Anterior cingulate cortex (tissue), 58 donors: Measurements from ENCODE around the gene PYGO2.
"Not testable (repeated sequence)": the region's sequence is repeated elsewhere in the genome, so short reads cannot be mapped to it uniquely, and the experiment has no call there.

Experiments
- DNase-seq, 58 donors: peaks; one replicate each; lab custom pipeline; 2025; lab: John Stamatoyannopoulos, UW

PYGO2 gene

DNA sequence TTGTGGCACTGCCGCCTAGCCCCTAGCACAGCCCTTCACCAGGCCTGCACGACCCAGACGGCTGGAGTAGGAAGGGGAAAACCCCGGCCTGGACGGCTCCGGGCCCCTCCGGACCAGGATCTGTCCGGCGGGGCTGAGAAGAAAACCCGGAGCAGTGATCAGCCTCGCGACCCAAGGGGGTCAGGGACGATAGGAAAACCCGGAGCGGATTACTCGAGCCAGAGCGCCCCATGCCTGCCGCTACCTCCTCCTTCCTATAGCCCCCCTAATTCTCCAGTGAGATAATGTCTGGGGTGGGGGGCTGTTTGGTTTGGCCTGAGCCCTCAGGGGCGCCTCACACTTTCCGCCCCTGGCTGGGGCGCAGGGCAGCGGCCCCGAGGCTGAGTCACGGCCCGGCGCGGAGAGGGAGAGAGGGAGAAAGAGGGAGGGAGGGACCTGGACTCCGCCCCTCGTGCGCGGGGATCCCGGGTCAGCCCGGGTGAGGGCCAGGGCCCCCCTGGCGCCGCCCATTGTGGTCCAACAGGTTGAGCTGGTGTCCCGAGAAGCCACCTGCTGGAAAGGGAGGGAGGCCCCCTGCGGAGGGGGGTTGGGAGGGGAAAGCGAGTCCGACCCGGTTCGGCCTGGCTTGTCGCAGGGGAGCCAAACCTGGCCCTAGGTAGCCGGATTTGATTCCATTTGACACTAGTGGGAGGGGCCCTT is 39.3 kb upstream of the PYGO2 start:
- DNase-seq, result peak in 57 of 58 donors; percentile 46 to 94 (median 82)

DNA sequence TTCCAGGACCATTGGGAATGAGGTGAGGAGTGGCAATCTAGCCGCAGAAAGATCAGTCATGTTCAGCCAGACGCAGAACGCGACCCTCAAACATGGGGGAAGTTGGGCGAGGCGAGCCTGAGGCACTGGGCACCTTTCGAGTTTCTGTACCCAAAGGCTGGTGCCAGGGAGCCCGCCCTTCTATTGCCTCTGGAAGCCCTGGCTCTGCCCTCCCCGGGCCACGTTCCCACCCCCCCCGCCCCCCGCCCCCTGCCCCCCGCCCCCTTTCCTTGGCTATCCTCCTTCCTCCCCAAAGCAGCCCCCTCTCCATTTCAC is 38.8 kb upstream of the PYGO2 start:
- peak in 17 of 58 donors; percentile 41 to 72 (median 57) for DNase-seq

DNA sequence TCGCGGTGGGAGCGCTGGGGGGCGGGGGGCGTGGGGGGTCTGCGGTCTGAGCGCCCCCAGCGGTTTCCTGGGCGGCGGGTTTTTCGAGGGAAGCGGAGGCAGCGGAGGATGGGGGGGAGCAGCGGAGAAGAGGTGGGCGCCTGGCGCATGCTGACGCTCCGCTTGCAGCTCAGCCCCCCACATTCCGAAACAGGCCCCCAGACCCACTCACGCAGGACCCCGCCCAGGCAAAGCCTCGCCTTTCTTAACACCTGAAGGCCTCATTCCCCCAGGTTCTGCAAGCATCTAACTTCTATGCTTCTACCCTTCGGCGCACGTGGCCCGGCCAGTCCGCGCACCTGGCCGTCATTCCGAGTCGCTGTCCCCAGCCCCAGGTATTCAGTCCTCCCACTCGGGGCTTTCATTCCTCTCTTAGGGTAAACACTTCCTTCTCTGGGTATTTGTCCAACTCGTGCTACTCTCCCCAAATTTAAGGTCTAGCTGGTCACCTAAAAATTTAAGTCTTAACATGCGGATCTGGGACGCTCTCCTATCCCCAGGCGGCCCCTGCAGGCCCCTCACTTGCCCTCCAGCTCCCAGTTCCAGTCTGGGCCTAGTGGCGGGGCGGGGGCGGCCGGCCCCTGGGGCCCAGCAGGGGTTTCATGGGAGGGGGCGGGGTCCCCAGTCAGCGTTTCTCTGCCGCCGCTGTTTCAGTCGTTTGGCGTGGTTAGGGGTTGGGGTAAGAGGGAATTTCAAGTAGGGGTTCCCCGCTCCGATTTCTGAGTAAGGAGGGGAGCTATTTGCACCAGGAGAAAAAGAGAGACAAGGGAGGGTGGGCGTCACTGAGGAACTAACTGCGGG is 38.2 kb upstream of the PYGO2 start:
- peak in 2 of 58 donors; percentile 52 to 53 for DNase-seq

DNA sequence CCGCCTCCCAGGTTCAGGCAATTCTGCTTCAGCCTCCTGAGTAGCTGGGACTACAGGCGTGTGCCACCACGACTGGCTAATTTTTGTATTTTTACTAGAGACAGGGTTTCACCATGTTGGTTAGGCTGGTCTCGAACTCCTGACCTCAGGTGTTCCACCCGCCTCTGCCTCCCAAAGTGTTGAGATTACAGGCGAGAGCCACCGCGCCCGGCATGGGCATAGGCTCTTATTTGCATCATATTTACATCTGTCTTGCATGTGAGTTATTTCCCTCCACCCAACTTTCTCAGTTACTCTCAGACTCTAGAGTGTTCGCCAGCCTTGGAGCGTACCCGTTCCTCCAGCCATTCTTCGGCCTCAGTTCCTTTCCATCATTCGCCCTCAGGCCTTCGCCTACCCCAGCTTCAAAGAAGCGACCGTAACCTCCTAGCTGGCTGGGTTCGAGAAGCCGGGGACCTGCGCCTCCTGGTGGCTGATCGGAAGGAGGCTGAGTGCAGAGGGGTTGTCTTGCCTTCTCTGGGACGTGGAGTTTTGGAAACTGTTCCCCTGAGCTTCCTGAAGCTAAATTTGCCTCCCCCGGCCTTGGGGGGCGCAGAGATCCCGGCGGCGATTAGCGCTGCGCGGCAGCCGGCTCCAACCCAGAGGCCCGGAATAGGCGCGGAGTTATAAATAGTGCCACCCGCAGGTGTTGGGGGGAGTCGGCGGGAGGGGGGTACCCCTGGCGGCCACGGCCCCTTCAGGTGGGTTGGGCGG is 37.4 kb upstream of the PYGO2 start:
- peak in 47 of 58 donors; percentile 5 to 77 (median 37) for DNase-seq

DNA sequence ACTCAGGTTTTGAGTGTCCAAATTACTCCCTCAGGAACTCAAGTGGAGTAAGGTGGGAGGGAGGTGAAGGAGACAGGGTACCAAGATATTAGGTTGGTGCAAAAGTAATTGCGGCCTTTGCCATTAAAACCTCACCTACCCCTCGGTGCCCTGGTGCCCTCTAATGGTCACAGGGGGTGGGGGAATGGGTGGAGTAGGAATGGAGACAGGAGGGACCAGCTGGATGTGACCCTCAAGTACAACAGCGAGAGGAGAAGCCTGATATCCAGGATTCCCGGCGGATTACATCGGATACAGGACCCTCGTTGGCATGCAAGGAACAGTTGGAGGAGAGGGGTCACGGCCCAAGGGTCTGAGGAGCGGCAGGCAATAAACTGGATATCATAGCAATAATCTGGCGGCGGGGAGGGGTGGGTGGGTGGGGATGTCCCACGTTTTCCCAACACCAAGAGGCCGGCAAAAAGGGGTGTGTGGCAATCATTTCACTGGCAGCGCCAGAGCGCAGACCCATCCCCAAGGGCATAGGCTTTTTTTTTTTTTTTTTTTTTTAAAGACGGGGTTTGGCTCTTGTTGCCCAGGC is 36.7 kb upstream of the PYGO2 start:
- no peak for DNase-seq

DNA sequence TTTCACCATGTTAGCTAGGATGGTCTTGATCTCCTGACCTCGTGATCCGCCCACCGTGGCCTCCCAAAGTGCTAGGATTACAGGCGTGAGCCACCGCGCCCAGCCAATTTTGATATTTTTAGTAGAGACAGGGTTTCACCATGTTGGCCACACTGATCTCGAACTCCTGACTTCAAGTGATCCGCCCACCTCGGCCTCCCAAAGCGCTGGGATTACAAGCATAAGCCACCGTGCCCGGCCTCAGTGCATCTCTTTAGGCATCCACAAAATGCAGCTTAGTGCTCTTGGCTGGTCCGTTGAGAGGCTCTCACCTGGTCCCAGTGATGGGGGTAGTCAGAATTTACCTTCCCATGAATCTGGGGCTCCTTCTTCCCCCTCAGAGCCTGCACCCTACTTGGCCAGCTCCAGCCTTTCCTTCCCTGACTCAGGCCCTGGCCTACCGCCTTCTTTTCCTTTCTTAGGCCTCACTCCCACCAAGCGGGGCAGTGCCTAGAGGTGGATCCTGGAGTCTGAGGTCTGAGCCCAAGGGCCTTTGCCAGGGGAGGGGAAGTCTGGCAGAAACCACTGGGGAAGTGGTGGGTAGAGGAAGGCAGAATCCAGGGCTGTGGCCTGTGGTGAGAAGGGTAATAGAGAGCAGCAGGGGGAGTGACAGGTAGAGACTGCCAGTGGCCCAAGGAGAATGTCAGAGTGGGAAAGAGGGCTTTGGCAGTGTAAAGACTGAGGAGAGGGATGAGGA is 35.6 kb upstream of the PYGO2 start:
- DNase-seq, result no peak

DNA sequence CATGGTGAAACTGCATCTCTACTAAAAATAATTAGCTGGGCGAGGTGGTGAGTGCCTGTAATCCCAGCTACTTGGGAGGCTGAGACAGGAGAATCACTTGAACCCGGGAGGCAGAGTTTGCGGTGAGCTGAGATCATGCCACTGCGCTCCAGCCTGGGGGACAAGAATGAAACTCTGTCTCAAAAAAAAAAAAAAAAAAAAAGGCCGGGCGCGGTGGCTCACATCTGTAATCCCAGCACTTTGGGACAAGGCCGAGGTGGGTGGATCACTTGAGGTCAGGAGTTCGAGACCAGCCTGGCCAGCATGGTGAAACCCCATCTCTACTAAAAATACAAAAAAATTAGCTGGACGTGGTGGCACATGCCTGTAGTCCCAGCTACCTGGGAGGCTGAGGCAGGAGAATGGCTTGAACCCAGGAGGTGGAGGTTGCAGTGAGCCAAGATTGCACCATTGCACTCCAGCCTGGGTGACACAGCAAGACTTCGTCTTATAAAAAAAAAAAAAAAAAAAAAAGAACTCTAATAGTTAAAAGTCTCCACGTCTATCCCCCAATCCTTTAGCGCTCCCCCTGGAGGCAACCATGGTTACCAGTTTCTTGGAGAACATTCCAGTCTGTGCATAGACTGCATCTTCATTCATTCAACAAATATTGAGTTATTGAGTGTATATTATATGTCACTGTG is 33.9 kb upstream of the PYGO2 start:
- DNase-seq, result peak in 7 of 58 donors; percentile 7 to 29 (median 16)

DNA sequence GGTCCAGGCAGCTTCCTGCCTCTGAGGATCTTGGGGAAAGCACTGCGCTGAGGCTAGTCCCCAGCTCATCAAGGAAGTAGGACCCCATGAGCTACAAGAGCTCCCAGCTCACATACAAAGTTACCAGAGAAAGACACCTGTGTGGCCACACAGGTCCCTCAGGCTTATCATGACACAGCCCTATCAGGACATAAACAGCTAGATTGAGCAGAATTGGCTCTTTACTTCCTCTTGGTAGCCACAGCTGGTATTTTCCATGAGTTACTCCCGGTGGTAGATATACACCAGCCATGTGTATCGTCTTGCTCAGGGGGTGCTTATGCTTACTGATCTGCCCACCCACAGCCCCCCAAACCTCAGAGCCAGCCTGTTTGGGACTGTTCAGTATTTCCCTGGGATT is 33.0 kb upstream of the PYGO2 start:
- DNase-seq, result no peak

DNA sequence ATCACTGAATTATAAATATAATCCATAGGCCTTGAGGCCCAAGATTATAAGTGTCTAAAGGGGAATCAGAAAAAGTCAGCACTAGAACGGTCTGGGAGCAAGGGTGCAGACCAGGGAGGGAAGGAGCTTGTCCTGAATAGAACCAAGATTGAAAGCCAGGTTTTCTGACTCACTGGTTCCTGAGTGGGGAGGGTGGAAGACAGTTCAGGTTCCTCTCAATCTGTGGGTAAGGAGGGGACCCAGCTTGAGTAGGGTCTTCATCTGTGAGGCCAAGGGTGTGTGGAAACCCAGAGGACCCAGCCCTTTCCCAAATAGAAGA is 32.6 kb upstream of the PYGO2 start:
- no peak for DNase-seq

DNA sequence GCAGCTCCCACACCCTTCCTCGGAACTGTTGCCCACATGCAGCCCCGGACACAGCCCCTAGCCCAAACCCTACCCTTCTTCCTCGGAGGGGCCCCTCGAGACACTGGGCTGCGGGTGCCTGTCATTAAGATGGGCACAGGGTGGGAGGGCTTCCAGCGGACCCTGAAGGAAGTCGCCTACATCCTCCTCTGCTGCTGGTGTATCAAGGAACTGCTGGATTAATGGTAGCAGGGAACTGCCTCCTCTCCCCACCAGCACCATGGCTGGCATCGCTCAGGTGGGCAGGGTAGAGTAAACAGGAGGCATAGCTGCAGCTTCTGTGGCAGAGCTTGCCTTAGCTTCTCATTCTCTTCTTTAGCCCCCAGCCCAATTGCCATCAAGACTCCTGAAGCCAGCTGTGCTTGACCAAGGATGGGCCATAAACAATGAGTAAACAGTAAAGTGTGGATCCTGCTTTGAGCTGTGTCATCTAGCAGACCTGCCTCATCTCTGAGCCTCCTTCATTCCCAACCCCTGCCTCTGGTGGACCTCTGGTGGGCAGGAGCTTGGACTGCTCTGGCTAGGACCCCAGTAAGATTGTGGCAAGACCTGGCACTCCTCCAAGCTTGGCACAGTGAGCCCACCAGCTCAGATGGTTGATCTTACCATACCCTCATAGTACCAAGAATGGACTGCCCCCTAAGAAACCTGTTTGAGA is 32.1 kb upstream of the PYGO2 start, which contains the start of gene LENEP:
LENEP (plus strand) TSS at position 15 of the 697 bp plus-strand sequence; CDS start at position 37, 22 bp downstream.
- DNase-seq, result no peak

DNA sequence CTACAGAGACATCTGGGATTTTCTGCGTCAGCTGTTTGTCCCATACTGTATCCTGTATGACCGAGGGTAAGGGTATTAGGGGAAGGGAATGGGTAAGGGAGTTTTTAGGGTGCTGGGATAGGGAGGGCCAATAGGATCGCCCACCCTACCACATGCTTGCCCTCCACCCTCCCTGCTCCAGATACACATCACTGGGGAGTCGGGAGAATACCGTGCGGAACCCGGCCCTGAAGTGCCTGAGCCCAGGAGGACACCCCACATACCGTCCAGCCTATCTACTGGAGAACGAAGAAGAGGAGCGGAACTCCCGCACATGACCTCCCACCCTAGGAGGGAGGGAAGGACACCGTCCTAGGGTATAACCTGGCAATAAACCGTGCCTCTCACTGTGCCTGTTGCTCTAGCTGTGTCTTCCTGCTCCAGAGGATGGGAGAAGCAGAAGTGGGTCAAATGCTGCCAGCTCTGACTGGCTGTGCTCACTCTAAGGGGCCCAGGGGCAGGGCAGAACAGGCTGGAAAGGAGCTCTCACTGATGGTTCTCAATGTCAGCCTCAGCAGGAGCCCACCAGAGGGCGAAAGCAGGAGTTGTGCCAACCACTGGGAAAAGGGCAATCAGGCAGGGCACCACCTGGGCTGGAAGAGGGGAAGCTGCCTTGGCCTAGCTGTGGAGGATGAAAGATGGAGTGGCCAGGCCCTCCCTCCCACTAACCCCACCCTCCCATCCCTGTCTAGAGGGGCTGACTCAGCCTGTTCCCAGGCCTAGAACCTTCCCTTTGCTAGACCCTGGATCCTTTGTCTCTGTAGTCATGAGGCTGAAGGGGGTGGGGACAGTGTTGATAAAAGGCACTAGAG is 31.4 kb upstream of the PYGO2 start:
- DNase-seq, result no peak

DNA sequence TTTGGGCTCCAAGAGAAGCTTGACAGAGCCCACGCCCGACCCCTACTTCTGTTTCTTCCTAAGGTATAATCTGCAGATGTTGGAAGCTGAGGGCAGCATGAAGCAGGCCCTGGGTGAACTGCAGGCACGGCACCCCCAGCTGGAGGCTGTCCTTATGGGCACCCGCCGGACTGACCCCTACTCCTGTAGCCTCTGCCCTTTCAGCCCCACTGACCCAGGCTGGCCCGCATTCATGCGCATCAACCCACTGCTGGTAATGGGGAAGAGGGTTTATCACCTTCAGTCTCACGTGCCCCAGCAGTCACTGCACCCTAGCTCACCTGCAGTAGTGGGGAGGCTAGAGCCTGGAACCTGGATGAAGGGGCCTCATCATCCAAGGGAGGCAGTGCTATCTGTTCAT is 28.7 kb upstream of the PYGO2 start:
- no peak for DNase-seq

DNA sequence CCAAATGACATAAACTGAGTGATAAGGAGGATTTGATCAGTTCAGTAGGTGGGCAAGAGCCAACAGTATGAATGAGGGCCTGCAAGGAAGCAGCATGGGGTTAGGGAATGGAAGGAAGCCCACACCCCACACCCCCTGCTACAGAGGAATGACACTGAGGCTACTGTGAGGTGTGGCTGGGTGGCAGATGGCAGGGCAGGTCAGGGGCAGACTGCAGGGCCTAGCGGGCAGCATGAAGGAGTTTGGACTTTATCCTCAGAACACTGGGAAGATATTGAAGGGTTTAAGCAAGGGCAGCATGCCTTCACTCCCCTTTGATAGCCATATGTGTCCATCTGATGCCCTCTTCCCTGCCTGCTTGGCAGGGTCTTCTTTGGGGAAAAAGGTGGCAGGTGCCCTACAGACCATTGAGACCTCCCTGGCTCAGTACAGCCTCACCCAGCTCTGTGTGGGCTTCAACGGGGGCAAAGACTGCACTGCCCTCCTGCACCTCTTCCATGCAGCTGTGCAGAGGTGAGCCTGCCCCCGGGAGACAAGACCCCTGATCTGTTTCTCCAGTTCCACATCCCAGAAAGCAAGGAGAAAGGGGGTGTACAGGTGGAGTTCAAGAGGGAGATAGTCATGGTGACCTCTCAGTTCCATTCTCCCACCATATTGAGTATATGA is 27.7 kb upstream of the PYGO2 start:
- DNase-seq, result no peak

DNA sequence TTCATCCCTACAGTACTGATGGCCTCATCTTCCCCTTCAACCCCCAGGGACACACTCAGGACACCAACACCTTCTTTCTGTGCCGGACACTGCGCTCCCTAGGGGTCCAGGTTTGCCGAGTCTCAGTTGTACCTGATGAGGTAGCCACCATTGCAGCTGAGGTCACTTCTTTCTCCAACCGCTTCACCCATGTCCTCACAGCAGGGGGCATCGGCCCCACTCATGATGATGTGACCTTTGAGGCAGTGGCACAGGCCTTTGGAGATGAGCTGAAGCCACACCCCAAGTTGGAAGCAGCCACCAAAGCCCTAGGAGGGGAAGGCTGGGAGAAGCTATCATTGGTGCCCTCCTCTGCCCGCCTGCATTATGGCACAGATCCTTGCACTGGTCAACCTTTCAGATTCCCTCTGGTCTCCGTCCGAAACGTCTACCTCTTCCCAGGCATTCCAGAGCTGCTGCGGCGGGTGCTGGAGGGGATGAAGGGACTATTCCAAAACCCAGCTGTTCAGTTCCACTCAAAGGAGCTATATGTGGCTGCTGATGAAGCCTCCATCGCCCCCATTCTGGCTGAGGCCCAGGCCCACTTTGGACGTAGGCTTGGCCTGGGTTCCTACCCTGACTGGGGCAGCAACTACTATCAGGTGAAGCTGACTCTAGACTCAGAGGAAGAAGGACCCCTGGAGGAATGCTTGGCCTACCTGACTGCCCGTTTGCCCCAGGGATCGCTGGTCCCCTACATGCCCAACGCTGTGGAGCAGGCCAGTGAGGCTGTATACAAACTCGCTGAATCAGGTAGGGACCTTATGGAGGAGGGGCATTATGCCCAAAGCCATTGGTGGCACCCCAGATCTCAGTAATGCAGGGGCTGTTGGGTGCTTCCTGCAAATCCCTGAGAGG is 26.7 kb upstream of the PYGO2 start:
- DNase-seq, result no peak

DNA sequence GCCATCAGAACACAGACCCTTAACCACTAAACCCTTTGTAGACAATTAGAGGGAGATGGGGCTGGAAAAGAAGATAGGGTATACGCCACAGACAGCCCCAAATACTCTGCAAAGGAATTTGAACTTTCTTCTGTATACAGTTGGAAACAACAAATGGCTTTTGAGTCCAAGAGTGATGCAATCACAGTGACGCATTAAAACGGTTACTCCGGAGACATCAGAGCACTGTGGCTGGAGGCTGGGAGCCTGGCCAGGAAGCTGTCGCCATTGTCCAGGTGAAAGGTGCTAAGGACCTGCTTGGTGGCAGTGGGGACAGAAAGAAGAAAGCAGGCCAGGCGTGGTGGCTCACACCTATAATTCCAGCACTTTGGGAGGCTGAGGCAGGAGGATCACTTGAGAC is 25.7 kb upstream of the PYGO2 start:
- no peak for DNase-seq

DNA sequence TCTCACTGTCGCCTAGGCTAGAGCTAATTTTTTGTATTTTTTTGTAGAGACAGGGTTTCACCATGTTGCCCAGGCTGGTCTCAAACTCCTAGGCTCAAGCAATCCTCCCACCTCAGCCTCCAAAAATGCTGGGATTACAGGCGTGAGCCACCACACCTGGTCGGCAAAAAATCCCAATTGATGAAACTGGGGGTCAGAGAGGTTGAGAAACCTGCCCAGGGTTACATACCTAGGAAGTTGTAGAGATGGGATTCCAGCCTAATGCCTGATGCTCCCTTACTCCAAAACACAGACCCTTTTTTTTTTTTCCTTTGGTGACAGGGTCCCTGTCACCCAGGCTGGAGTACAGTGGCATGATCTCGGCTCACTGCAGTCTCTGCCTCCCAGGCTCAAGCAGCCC is 25.2 kb upstream of the PYGO2 start:
- not testable (repeated sequence) for DNase-seq
